Gastrocnemius medialis (tissue), 4 donors: ENCODE results near the gene TEX264. TPM values are rescaled to one million over a fixed set of nuclear protein-coding genes. Genes with fewer than 3 reads are reported as not detected.
A peak's percentile ranks its signal among the peaks of the same experiment; 100 is the strongest.

Experiments
- ATAC-seq, 2 donors: fragments of 150-250 bp; one replicate each; pipeline ENCODE4 v1.9.1; 2016
- DNase-seq, 2 donors: peaks; one replicate each; pipeline ENCODE4 v3.0.0-alpha.2; 2019
- H3K27ac ChIP-seq, 4 donors: fragments of 200-600 bp; sonication (generic); 1 replicate in 1 of 4; 2 replicates in 3 of 4; pipeline ENCODE4 v1.5.1; 2016 to 2018; ENCODE audit warnings: mild to moderate bottlenecking in 2 of 4, moderate library complexity in 1 of 4
- H3K27me3 ChIP-seq, 3 donors: fragments of 200-600 bp; sonication (generic) in 2 of 3; 1 replicate in 1 of 3; 2 replicates in 2 of 3; pipeline versions ENCODE4 v1.5.1 to v1.6.0; 2016 to 2019; ENCODE audit warnings: mild to moderate bottlenecking in 1 of 3, moderate library complexity in 1 of 3
- H3K36me3 ChIP-seq, 2 donors: fragments of 200-600 bp; sonication (generic) in 1 of 2; one replicate each; pipeline ENCODE4 v1.5.1; 2017 to 2018
- H3K4me1 ChIP-seq, 2 donors: fragments of 200-600 bp; sonication (generic) in 1 of 2; one replicate each; pipeline ENCODE4 v1.5.1; 2016 to 2017; ENCODE audit warnings: mild to moderate bottlenecking in 2 of 2
- H3K4me3 ChIP-seq, 4 donors: fragments of 200-600 bp; sonication (generic) in 3 of 4; 1 replicate in 1 of 4; 2 replicates in 3 of 4; pipeline ENCODE4 v1.5.1; 2016 to 2019; ENCODE audit warnings: mild to moderate bottlenecking in 2 of 4
- H3K9me3 ChIP-seq, 3 donors: fragments of 200-600 bp; sonication (generic) in 2 of 3; 1 replicate in 1 of 3; 2 replicates in 2 of 3; pipeline ENCODE4 v1.5.1; 2016 to 2019
- POLR2A ChIP-seq, 2 donors: fragments of 450-650 bp; IDR thresholded peaks; one replicate each; pipeline ENCODE4 v1.6.1; 2017; ENCODE audit warnings: antibody characterized with exemption in 2 of 2, mild to moderate bottlenecking in 2 of 2, moderate library complexity in 2 of 2
- in situ Hi-C, 4 donors: fragments of 200-750 bp; cut with MboI; loops; one replicate each; pipeline versions ENCODE4 v1.15.0 to v1.8.0; 2017; ENCODE audit warnings: low sequenced_read_pairs in 4 of 4
- intact Hi-C: fragments of 100-400 bp; cut with DNase I; formaldehyde crosslinking; loops from one replicate; pipeline ENCODE4 v1.15.1; 2023; ENCODE audit warnings: low total_unique reads
- total RNA-seq, 4 donors: library from RNA; depleted of rRNA; stranded (reverse); fragments of >200 nt; gene quantifications; one replicate each; pipeline versions ENCODE4 v1.1.0 to v1.2.3, GENCODE V29; 2016
- TF ChIP-seq, protein P1 (sequence below), 5 experiments: fragments of 450-650 bp in 3 of 5; fragments of 200-600 bp in 2 of 5; sonication (generic) in 2 of 5; IDR thresholded peaks in 4 of 5; conservative IDR thresholded peaks in 1 of 5; 1 replicate in 4 of 5; 2 replicates in 1 of 5; pipeline ENCODE4 v1.5.1; 2016 to 2019; ENCODE audit warnings: antibody characterized with exemption in 5 of 5, mild to moderate bottlenecking in 3 of 5, moderate library complexity in 3 of 5

The TEX264 gene
- total RNA-seq, 4 donors from 2014 or later = 43.9 to 83.5 (median 54.3) TPM

- H3K27me3 ChIP-seq = no peaks in the 10 kb centered on the region
- H3K9me3 ChIP-seq = no peaks in the 10 kb centered on the region
- peaks cover 14 to 30% of the 10 kb centered on the region in 2 donors for H3K4me1 ChIP-seq
- TF ChIP-seq, protein P1, sequence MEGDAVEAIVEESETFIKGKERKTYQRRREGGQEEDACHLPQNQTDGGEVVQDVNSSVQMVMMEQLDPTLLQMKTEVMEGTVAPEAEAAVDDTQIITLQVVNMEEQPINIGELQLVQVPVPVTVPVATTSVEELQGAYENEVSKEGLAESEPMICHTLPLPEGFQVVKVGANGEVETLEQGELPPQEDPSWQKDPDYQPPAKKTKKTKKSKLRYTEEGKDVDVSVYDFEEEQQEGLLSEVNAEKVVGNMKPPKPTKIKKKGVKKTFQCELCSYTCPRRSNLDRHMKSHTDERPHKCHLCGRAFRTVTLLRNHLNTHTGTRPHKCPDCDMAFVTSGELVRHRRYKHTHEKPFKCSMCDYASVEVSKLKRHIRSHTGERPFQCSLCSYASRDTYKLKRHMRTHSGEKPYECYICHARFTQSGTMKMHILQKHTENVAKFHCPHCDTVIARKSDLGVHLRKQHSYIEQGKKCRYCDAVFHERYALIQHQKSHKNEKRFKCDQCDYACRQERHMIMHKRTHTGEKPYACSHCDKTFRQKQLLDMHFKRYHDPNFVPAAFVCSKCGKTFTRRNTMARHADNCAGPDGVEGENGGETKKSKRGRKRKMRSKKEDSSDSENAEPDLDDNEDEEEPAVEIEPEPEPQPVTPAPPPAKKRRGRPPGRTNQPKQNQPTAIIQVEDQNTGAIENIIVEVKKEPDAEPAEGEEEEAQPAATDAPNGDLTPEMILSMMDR (IDR thresholded peaks at IDR 0.05 in 4 of 5, conservative IDR thresholded peaks at IDR 0.05 in 1 of 5) = peak; percentile 87 to 97 (median 91)
- TF ChIP-seq POLR2A (IDR thresholded peaks at IDR 0.05) = no peak
- no peaks in the 10 kb centered on the region for H3K36me3 ChIP-seq
- intact Hi-C loops (loop anchor here (1.0 to 2.0 kb wide), 3 partner anchors 131 to 285 kb away; partner anchors contain the start of genes MANF and RAD54L2), in situ Hi-C loops (loop anchor here in 3 of 4 donors (5.0 to 25.0 kb wide), 3 partner anchors 162 to 282 kb away; partner anchors contain the start of genes DCAF1 (in 2 of the 3), MANF (in 1 of the 3) and RBM15B (in 1 of the 3))
- no peak overlapping the region for H3K27ac ChIP-seq
- no peak overlapping the region for H3K4me3 ChIP-seq
- peak in 1 of 2 donors; percentile 52 for ATAC-seq
- DNase-seq = peak; percentile 46 to 86
Observed at GRCh38 chr3:51669241-51670052, 1.6 kb upstream of the TEX264 start.

- peak overlapping the region; percentile 92 to 99 (median 96) for H3K27ac ChIP-seq
- ATAC-seq (no peak), DNase-seq (no peak)
- H3K36me3 ChIP-seq = no peaks in the 10 kb centered on the region
- in situ Hi-C loops (loop anchor here in 1 of 4 donors (25.0 kb wide), 1 partner anchor 283 kb away; the partner anchor contains the start of genes MANF and RBM15B), intact Hi-C loops (loop anchor here (2.0 kb wide), 1 partner anchor 285 kb away; the partner anchor contains the start of gene MANF)
- H3K4me3 ChIP-seq = peak overlapping the region; percentile 75 to 99 (median 94)
- TF ChIP-seq, protein P1 (IDR thresholded peaks at IDR 0.05 in 4 of 5, conservative IDR thresholded peaks at IDR 0.05 in 1 of 5) = no peak
- TF ChIP-seq POLR2A (IDR thresholded peaks at IDR 0.05) = no peak
- no peaks in the 10 kb centered on the region for H3K27me3 ChIP-seq
- H3K4me1 ChIP-seq = peaks cover 20 to 35% of the 10 kb centered on the region in 2 donors
- no peaks in the 10 kb centered on the region for H3K9me3 ChIP-seq
Observed at GRCh38 chr3:51670053-51670822, 814 bp upstream of the TEX264 start.

- in situ Hi-C loops (loop anchor here in 1 of 4 donors (25.0 kb wide), 1 partner anchor 285 kb away; the partner anchor contains the start of genes MANF and RBM15B), intact Hi-C loops (loop anchor here (2.0 kb wide), 1 partner anchor 287 kb away; the partner anchor contains the start of gene MANF)
- Histone ChIP-seq H3K4me1 (peaks cover 24 to 40% of the 10 kb centered on the region in 2 donors), H3K4me3 (peak overlapping the region; percentile 75 to 99 (median 94)), H3K36me3 (no peaks in the 10 kb centered on the region), H3K27me3 (no peaks in the 10 kb centered on the region), H3K9me3 (no peaks in the 10 kb centered on the region), H3K27ac (peak overlapping the region; percentile 92 to 99 (median 96))
- ATAC-seq (peak; percentile 56 to 57), DNase-seq (peak; percentile 34 to 65)
- no peak for TF ChIP-seq POLR2A (IDR thresholded peaks at IDR 0.05)
- TF ChIP-seq, protein P1 (IDR thresholded peaks at IDR 0.05 in 4 of 5, conservative IDR thresholded peaks at IDR 0.05 in 1 of 5) = no peak
Observed at GRCh38 chr3:51671734-51672475, 853 bp downstream of the TEX264 start.
